Bronchus fibroblast of lung (primary cell): ENCODE data around the gene CASP2. TPM values are rescaled to one million over a fixed set of nuclear protein-coding genes. Genes with fewer than 3 reads are reported as not detected.

Source experiments
- total RNA-seq: library from RNA; depleted of rRNA; stranded (reverse); fragments of >200 nt; gene quantifications from 2 replicates; pipeline ENCODE4 v1.2.3, GENCODE V29; 2015

Gene CASP2
- total RNA-seq, result 12.6 and 12.9 TPM in 2 replicates

DNA sequence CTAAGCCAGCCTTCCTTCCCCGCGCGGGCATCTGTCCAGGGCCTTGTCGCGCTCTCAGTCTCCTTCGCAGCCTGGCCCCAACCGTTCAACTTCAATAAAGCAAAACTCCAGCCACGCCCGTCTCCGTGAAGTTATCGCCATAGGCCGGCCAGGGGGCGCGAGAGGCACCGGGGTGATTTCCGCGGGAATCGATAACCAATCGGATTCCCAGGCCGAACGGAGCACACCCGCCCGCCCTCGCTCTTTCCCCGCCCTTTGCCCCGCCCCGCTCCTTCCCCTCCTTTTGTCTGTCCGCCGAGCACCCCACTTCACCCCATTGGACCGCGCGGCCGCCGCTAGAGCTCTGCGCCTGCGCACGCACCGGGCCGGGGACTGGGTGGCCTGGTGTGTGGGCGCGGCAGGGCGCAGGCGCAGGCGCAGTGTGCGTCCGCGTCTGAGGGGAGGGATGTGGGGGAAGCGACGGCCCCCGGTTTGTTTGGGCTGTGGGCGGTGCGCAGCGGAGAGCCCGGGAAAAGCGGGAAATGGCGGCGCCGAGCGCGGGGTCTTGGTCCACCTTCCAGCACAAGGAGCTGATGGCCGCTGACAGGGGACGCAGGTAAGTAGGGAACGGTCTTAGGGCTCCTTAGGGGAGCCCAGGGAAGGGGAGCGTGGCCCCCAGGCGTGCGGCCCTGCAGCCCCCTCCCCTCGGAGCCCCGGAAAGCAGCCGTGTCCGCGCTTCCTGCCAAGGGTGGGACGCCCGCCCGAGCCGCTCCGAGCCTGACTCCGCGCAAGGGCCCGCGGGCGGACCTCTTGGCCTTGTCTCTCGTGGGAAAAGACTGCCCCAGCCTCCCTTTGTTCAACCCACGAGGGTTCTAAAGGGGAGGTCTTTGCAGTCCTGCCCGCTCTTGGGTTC, at the start of gene CASP2:
CASP2 (plus strand) TSS at position 417 of the 892 bp plus-strand sequence; CDS start at position 522, 105 bp downstream.

DNA sequence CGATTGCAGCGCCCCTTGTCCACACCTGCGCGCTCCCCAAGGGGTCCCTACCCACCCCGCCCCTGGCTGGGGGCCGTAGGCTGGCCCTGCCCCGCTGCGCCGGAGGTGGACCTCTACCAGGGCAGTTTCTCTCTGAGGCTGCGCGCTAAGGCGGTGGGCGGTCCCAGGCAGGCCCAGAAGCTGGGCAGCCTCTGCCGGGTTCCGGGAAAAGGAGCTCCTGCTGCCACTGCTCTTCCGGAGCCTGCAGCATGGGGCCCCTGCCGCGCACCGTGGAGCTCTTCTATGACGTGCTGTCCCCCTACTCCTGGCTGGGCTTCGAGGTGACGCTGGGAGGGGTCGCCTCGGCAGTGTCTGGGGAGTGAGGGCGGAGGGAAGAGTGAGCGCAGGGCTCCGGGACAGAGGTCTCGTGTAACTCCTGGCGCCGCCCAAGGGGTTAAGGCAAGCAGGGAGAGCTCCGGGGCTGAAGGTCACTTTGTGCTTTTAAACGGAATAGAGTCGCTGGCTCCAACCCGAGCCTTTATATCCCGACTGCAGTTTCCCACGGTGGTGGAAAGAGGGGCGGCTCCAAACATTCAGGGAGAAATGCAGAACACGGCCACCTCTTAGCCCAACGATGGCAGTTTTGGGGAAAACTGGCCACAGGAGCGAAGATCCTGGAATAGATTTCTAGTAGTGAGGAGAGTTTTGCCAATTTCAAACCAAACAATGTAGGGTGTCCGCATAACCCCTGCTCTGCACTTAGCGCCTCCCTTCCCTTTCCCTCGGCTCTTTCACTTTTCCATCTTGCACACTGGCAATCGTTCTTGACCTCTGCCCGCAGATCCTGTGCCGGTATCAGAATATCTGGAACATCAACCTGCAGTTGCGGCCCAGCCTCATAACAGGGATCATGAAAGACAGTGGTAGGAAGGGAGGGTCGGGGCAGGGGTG, 24.6 kb upstream of the CASP2 start, which contains the start of gene GSTK1:
GSTK1 (plus strand) TSS at position 176 of the 930 bp plus-strand sequence; CDS start at position 249, 73 bp downstream.

DNA sequence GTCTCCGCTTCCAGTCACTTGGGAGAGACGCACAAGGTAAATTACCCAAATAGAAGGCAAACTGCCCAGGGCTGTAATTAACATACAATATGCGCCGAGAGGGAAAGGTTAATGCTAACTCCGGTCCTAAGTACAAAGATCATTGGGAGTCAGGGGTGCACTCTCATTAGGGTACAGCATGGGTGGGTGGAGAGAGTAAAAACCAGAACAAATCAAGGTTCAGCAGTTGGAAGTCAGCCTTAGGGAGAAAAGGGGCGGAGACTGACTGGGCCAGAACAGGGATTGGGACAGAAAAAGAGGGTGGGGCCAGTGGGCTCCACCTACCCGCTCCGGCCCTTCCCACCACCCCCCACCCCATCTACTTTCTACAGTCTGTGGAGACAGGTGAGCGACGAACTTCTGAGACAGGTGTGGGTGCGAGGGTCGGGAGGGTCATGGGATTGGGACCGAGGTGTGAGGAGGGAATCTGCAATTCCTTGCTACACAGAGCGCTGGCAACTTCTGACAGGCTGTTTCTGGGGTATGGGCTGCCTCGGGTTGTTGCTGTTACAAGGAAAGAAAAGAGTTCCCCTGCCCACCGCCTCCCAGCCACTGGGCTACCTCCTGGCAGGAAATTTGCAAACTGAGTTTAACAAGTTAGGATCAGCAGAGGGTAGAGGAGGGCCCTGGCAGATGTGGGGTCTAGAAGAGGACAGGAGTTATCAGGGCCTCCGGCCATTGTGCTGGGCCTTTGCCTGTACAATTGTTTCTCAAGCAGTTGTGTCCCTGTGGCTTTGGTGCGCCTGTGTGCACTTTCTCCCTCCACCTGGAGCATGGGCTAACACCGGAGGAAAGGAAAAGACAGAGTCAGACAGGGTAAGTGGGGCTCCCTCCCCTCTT, 3.3 kb upstream of the CASP2 start, which contains the start of gene TMEM139:
TMEM139 (plus strand) TSS at position 368 of the 879 bp plus-strand sequence. CDS start 1,000 bp downstream, outside the sequence.

DNA sequence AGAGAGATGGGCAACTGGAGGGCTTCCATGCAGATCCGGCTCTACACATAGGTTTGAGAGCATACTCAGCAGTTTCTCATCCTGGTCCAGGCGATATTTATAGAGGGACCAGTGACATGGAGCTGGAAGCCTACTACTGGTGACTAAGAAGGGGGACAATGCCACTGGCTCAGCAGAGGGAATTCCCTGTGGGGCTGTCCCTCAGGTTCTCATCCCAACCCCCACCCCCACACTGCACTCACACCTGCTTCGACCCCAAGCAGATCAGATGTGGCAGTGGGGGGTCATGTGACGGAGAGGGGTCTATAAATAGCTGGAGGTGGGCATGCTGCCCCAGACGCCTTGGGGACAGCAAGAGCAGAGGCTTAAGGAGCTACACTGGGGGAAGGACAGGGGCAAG, 27.6 kb downstream of the CASP2 start, which contains the start of gene CLCN1:
CLCN1 (plus strand) TSS at position 336 of the 400 bp plus-strand sequence. CDS start 102 bp downstream, outside the sequence.

Other genes with a start within 250 kb of the CASP2 start
- not detected in 2 replicates for gene OR6V1, start 236.0 kb upstream of the CASP2 start, total RNA-seq
- gene PIP, start 156.3 kb upstream of the CASP2 start, total RNA-seq, result not detected in 2 replicates
- gene TAS2R39, start 104.9 kb upstream of the CASP2 start, total RNA-seq, result not detected in 2 replicates
- not detected in 2 replicates for gene TAS2R40, start 66.3 kb upstream of the CASP2 start, total RNA-seq
- 146 and 153 TPM in 2 replicates for gene GSTK1, start 24.9 kb upstream of the CASP2 start, total RNA-seq
- gene TMEM139, start 3.4 kb upstream of the CASP2 start, total RNA-seq, result 0.17 and 0.45 TPM in 2 replicates
- under 0.01 TPM in 1 of 2 replicates, not detected in the other for gene CLCN1, start 27.8 kb downstream of the CASP2 start, total RNA-seq
- gene FAM131B, start 74.4 kb downstream of the CASP2 start, total RNA-seq, result 0.84 and 1.0 TPM in 2 replicates
- 177 and 183 TPM in 2 replicates for gene ZYX, start 93.0 kb downstream of the CASP2 start, total RNA-seq
- gene EPHA1, start 120.5 kb downstream of the CASP2 start, total RNA-seq, result 0.15 and 0.17 TPM in 2 replicates
- not detected in 2 replicates for gene TAS2R60, start 155.1 kb downstream of the CASP2 start, total RNA-seq
- gene TAS2R41, start 189.5 kb downstream of the CASP2 start, total RNA-seq, result not detected in 2 replicates